Trophoblast cell (in vitro differentiated cells and primary cell): ENCODE results near the gene CLTA.
A peak's percentile ranks its signal among the peaks of the same experiment; 100 is the strongest.
"Not testable (repeated sequence)": the region's sequence is repeated elsewhere in the genome, so short reads cannot be mapped to it uniquely, and the experiment has no call there.

Experiments
- DNase-seq, 2 donors: peaks; one replicate each; pipeline ENCODE4 v3.0.0-alpha.2; 2016
- H2AFZ ChIP-seq: 2 replicates; pipeline ENCODE4 v1.6.1; 2013; ENCODE audit warnings: low read length, moderate library complexity, mild to moderate bottlenecking; ENCODE audit not compliant: insufficient read depth, poor library complexity
- H2AK5ac ChIP-seq: 2 replicates; pipeline ENCODE4 v1.6.1; 2013; ENCODE audit warnings: mild to moderate bottlenecking, low read length
- H2BK120ac ChIP-seq: 2 replicates; pipeline ENCODE4 v1.6.1; 2013; ENCODE audit warnings: low read length, mild to moderate bottlenecking, moderate library complexity; ENCODE audit not compliant: insufficient read depth, poor library complexity
- H2BK12ac ChIP-seq: 2 replicates; pipeline ENCODE4 v1.6.1; 2013; ENCODE audit warnings: mild to moderate bottlenecking, low read length, moderate library complexity
- H2BK5ac ChIP-seq: 2 replicates; pipeline ENCODE4 v1.6.1; 2013; ENCODE audit warnings: low read length, low read depth, moderate library complexity, mild to moderate bottlenecking; ENCODE audit not compliant: poor library complexity
- H3K14ac ChIP-seq: 2 replicates; pipeline ENCODE4 v1.6.1; 2013; ENCODE audit warnings: mild to moderate bottlenecking, low read length
- H3K18ac ChIP-seq: 2 replicates; pipeline ENCODE4 v1.6.1; 2013; ENCODE audit warnings: mild to moderate bottlenecking, low read length
- H3K23ac ChIP-seq: 2 replicates; pipeline ENCODE4 v1.6.1; 2013; ENCODE audit warnings: low read length
- H3K27ac ChIP-seq: 2 replicates; pipeline ENCODE4 v1.5.1; 2013; ENCODE audit warnings: low read depth, mild to moderate bottlenecking, inconsistent platforms, low read length, moderate library complexity
- H3K27me3 ChIP-seq: 2 replicates; pipeline ENCODE4 v1.6.1; 2013; ENCODE audit warnings: inconsistent platforms, mild to moderate bottlenecking, low read length, moderate library complexity; ENCODE audit not compliant: insufficient read depth
- H3K36me3 ChIP-seq, 2 experiments: 1 replicate in 1 of 2; 2 replicates in 1 of 2; pipeline ENCODE4 v1.6.1; 2013; ENCODE audit warnings: low read length in 2 of 2, mild to moderate bottlenecking in 2 of 2, moderate library complexity in 1 of 2; ENCODE audit not compliant: insufficient read depth in 2 of 2, control insufficient read depth in 1 of 2
- H3K4ac ChIP-seq: 2 replicates; pipeline ENCODE4 v1.6.1; 2013; ENCODE audit warnings: low read depth, mild to moderate bottlenecking, low read length, moderate library complexity
- H3K4me1 ChIP-seq, 2 experiments: 1 replicate in 1 of 2; 2 replicates in 1 of 2; pipeline ENCODE4 v1.6.1; 2013; ENCODE audit warnings: low read length in 2 of 2, mild to moderate bottlenecking in 2 of 2, moderate library complexity in 1 of 2; ENCODE audit not compliant: insufficient read depth in 2 of 2, control insufficient read depth in 1 of 2
- H3K4me2 ChIP-seq: 2 replicates; pipeline ENCODE4 v1.6.1; 2013; ENCODE audit warnings: inconsistent platforms, mild to moderate bottlenecking, low read length, moderate library complexity
- H3K4me3 ChIP-seq: 2 replicates; pipeline ENCODE4 v1.5.1; 2013; ENCODE audit warnings: mild to moderate bottlenecking, low read depth, low read length, inconsistent platforms
- H3K79me1 ChIP-seq: one replicate; pipeline ENCODE4 v1.6.1; 2013; ENCODE audit warnings: low read length
- H3K79me2 ChIP-seq: 2 replicates; pipeline ENCODE4 v1.6.1; 2013; ENCODE audit warnings: low read length, mild to moderate bottlenecking; ENCODE audit not compliant: control insufficient read depth, insufficient read depth, poor library complexity
- H3K9ac ChIP-seq: 2 replicates; pipeline ENCODE4 v1.6.1; 2013; ENCODE audit warnings: mild to moderate bottlenecking, low read length
- H3K9me3 ChIP-seq: 2 replicates; pipeline ENCODE4 v1.6.1; 2013; ENCODE audit warnings: low read depth, mild to moderate bottlenecking, control low read depth, inconsistent platforms, low read length; ENCODE audit not compliant: insufficient read depth
- H4K12ac ChIP-seq: 2 replicates; pipeline ENCODE4 v1.6.1; 2013; ENCODE audit warnings: low read depth, mild to moderate bottlenecking, low read length, moderate library complexity
- H4K8ac ChIP-seq: 2 replicates; pipeline ENCODE4 v1.6.1; 2013; ENCODE audit warnings: low read depth, mild to moderate bottlenecking, low read length, moderate library complexity
- H4K91ac ChIP-seq: one replicate; pipeline ENCODE4 v1.6.1; 2013; ENCODE audit warnings: low read depth, mild to moderate bottlenecking, low read length, moderate library complexity
- WGBS: extraction: QIAGEN DNeasy Blood & Tissue Kit; methylation state at CpG from one replicate; pipeline ENCODE4 v1.1.7; 2013; ENCODE audit warnings: missing lambda C conversion rate; ENCODE audit not compliant: insufficient read length, insufficient coverage; ENCODE audit errors: extremely low coverage; 5-methylcytosine and 5-hydroxymethylcytosine counted together

CLTA gene

GRCh38 chr9:36173861-36174260 lies 16.9 kb upstream of the CLTA start:
- no peak overlapping the region for H2AK5ac ChIP-seq
- H2BK12ac ChIP-seq, result no peak overlapping the region
- H3K14ac ChIP-seq, result no peak overlapping the region
- no peaks in the 10 kb centered on the region for H3K27me3 ChIP-seq
- no peak overlapping the region for H3K23ac ChIP-seq
- H3K9me3 ChIP-seq, result no peaks in the 10 kb centered on the region
- peaks cover 6 to 7% of the 10 kb centered on the region in 2 experiments for H3K4me1 ChIP-seq
- H3K4me2 ChIP-seq, result no peak overlapping the region
- no peak overlapping the region for H3K4ac ChIP-seq
- H2AFZ ChIP-seq, result no peak overlapping the region
- peak; percentile 86 to 90 for DNase-seq
- peak overlapping the region; percentile 56 for H3K27ac ChIP-seq
- H4K91ac ChIP-seq, result peak overlapping the region; percentile 66
- H3K18ac ChIP-seq, result peak overlapping the region; percentile 43
- no peak overlapping the region for H3K4me3 ChIP-seq
- peak overlapping the region; percentile 21 for H2BK5ac ChIP-seq
- peaks cover 5% of the 10 kb centered on the region for H3K79me1 ChIP-seq
- no peak overlapping the region for H4K12ac ChIP-seq
- peak overlapping the region; percentile 60 for H2BK120ac ChIP-seq
- peak overlapping the region; percentile 31 for H4K8ac ChIP-seq
- WGBS, result no CpG with 5 or more reads among the region's 2 CpGs
- no peaks in the 10 kb centered on the region for H3K36me3 ChIP-seq
- peaks cover 1% of the 10 kb centered on the region for H3K79me2 ChIP-seq
- H3K9ac ChIP-seq, result no peak overlapping the region

DNA sequence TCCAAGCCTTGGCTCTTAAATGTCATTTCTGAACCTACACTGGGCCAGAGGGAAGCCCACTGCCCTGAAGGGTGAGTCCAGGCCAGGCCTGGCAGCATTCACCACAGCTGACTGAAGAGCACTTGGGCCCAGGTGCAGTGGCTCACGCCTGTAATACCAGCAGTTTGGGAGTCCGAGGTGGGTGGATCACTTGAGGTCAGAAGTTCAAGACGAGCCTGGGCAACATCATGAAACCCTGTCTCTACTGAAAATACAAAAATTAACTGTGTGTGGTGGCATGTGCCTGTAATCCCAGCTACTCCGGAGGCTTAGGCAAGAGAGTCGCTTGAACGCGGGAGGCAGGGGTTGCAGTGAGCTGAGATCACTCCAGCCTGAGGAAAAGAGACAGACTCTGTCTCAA lies 16.4 kb upstream of the CLTA start:
- H3K4me1 ChIP-seq, result peaks cover 6 to 7% of the 10 kb centered on the region in 2 experiments
- H2BK120ac ChIP-seq, result peak overlapping the region; percentile 60
- no peak overlapping the region for H3K4me2 ChIP-seq
- peak overlapping the region; percentile 56 for H3K27ac ChIP-seq
- H3K79me1 ChIP-seq, result peaks cover 5% of the 10 kb centered on the region
- H3K23ac ChIP-seq, result no peak overlapping the region
- no peaks in the 10 kb centered on the region for H3K27me3 ChIP-seq
- H4K91ac ChIP-seq, result peak overlapping the region; percentile 66
- H3K9me3 ChIP-seq, result no peaks in the 10 kb centered on the region
- WGBS, result no CpG with 5 or more reads among the region's 7 CpGs
- H3K18ac ChIP-seq, result no peak overlapping the region
- H2AFZ ChIP-seq, result no peak overlapping the region
- DNase-seq, result peak in 1 of 2 donors; percentile 55
- H3K9ac ChIP-seq, result no peak overlapping the region
- no peak overlapping the region for H3K4ac ChIP-seq
- H4K8ac ChIP-seq, result no peak overlapping the region
- H3K36me3 ChIP-seq, result no peaks in the 10 kb centered on the region
- H2BK5ac ChIP-seq, result peak overlapping the region; percentile 21
- peaks cover 1% of the 10 kb centered on the region for H3K79me2 ChIP-seq
- H3K4me3 ChIP-seq, result no peak overlapping the region
- no peak overlapping the region for H4K12ac ChIP-seq
- no peak overlapping the region for H3K14ac ChIP-seq
- H2AK5ac ChIP-seq, result no peak overlapping the region
- peak overlapping the region; percentile 15 for H2BK12ac ChIP-seq

- H3K79me2 ChIP-seq, result peaks cover 1% of the 10 kb centered on the region
- H3K4ac ChIP-seq, result no peak overlapping the region
- no peaks in the 10 kb centered on the region for H3K9me3 ChIP-seq
- H3K4me2 ChIP-seq, result no peak overlapping the region
- H3K4me1 ChIP-seq, result peaks cover 6 to 7% of the 10 kb centered on the region in 2 experiments
- H4K91ac ChIP-seq, result no peak overlapping the region
- no peak overlapping the region for H3K18ac ChIP-seq
- H2BK5ac ChIP-seq, result peak overlapping the region; percentile 22
- H3K27ac ChIP-seq, result peak overlapping the region; percentile 78
- H4K8ac ChIP-seq, result no peak overlapping the region
- no peak overlapping the region for H3K23ac ChIP-seq
- H2BK120ac ChIP-seq, result no peak overlapping the region
- no peak overlapping the region for H3K14ac ChIP-seq
- no peak overlapping the region for H2AFZ ChIP-seq
- DNase-seq, result peak; percentile 89 to 95
- no peak overlapping the region for H2AK5ac ChIP-seq
- H4K12ac ChIP-seq, result no peak overlapping the region
- no peak overlapping the region for H3K9ac ChIP-seq
- WGBS, result no CpG with 5 or more reads among the region's 3 CpGs
- peaks cover 5% of the 10 kb centered on the region for H3K79me1 ChIP-seq
- H3K27me3 ChIP-seq, result no peaks in the 10 kb centered on the region
- no peaks in the 10 kb centered on the region for H3K36me3 ChIP-seq
- no peak overlapping the region for H2BK12ac ChIP-seq
- H3K4me3 ChIP-seq, result no peak overlapping the region
These were observed 16.0 kb upstream of the CLTA start for GRCh38 chr9:36174731-36175130.

DNA sequence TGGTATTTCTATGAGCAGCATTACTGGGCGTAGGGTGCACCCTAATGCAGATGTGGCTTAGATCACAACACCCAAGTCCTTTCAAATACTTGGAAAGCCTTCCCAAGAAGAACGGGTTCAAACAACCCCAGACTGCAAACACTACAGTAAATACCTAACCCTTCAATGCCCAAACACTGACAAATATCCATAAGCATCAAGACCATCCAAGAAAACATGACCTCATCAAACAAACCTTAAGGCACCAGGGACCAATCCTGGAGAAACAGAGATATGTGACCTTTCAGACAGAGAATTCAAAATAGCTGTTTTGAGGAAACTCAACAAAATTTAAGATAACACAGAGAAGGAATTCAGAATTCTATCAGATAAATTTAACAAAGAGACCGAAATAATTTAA lies 15.5 kb upstream of the CLTA start:
- not testable (repeated sequence) for H3K4ac ChIP-seq, H3K79me2 ChIP-seq, H3K14ac ChIP-seq, H4K12ac ChIP-seq, H3K27me3 ChIP-seq, H3K9me3 ChIP-seq, H3K36me3 ChIP-seq, H4K8ac ChIP-seq, H3K9ac ChIP-seq, H3K4me1 ChIP-seq, H2AK5ac ChIP-seq, H3K4me2 ChIP-seq, H2BK12ac ChIP-seq, H3K4me3 ChIP-seq, H2AFZ ChIP-seq, H2BK120ac ChIP-seq, H3K79me1 ChIP-seq, H3K18ac ChIP-seq, H4K91ac ChIP-seq, H3K23ac ChIP-seq
- DNase-seq, result peak; percentile 31 to 79
- Histone ChIP-seq H2BK5ac (peak overlapping the region; percentile 22), H3K27ac (peak overlapping the region; percentile 78)
- no CpG with 5 or more reads among the region's 3 CpGs for WGBS
